Osteoblast (primary cell): ENCODE data around the gene MLXIP. TPM values are rescaled to one million over a fixed set of nuclear protein-coding genes. Genes with fewer than 3 reads are reported as not detected.

Source experiments
- DNase-seq: peaks from one replicate; pipeline ENCODE4 v3.0.0; 2011; ENCODE audit warnings: low spot score, mixed read lengths; ENCODE audit not compliant: insufficient read length; ENCODE audit errors: missing footprints
- H2AFZ ChIP-seq: 2 replicates; pipeline ENCODE4 v1.6.0; 2011; ENCODE audit warnings: mild to moderate bottlenecking, low read length
- H3K27ac ChIP-seq: 2 replicates; pipeline ENCODE4 v1.5.1; 2011; ENCODE audit warnings: mild to moderate bottlenecking, low read depth, low read length, moderate library complexity
- H3K27me3 ChIP-seq: 2 replicates; pipeline ENCODE4 v1.6.0; 2012; ENCODE audit warnings: mild to moderate bottlenecking, control low read depth, inconsistent platforms, low read length, moderate library complexity; ENCODE audit not compliant: insufficient read depth
- H3K36me3 ChIP-seq: 2 replicates; pipeline ENCODE4 v1.5.1; 2011; ENCODE audit warnings: mild to moderate bottlenecking, low read length, control low read depth, moderate library complexity; ENCODE audit not compliant: insufficient read depth
- H3K4me1 ChIP-seq: 2 replicates; pipeline ENCODE4 v1.5.1; 2011; ENCODE audit warnings: mild to moderate bottlenecking, low read length, control low read depth, moderate library complexity; ENCODE audit not compliant: insufficient read depth
- H3K4me2 ChIP-seq: 2 replicates; pipeline ENCODE4 v1.6.0; 2011; ENCODE audit warnings: mild to moderate bottlenecking, low read length; ENCODE audit not compliant: insufficient read depth
- H3K4me3 ChIP-seq: fragments of 200-600 bp; sonication (generic); 3 replicates; pipeline ENCODE4 v1.5.1; 2012; ENCODE audit warnings: mild to moderate bottlenecking, low read length, inconsistent platforms; ENCODE audit not compliant: insufficient read depth
- H3K79me2 ChIP-seq: 2 replicates; pipeline ENCODE4 v1.6.0; 2012; ENCODE audit warnings: mild to moderate bottlenecking, low read length, control low read depth, inconsistent platforms; ENCODE audit not compliant: insufficient read depth
- H3K9me3 ChIP-seq: 2 replicates; pipeline ENCODE4 v1.5.1; 2011; ENCODE audit warnings: low read depth, low read length, control low read depth
- H4K20me1 ChIP-seq: 2 replicates; pipeline ENCODE4 v1.6.0; 2012; ENCODE audit warnings: mild to moderate bottlenecking, low read length, control low read depth; ENCODE audit not compliant: insufficient read depth
- CTCF ChIP-seq: IDR thresholded peaks from 2 replicates; pipeline ENCODE4 v1.5.1; 2011; ENCODE audit warnings: mild to moderate bottlenecking, low read depth, low read length, moderate library complexity; ENCODE audit errors: extremely low read depth
- total RNA-seq: library from RNA; depleted of rRNA; stranded (reverse); fragments of >200 nt; gene quantifications from 2 replicates; pipeline ENCODE4 v1.2.3, GENCODE V29; 2012

MLXIP gene
- total RNA-seq, 1 donor, result 14.1 TPM

DNA sequence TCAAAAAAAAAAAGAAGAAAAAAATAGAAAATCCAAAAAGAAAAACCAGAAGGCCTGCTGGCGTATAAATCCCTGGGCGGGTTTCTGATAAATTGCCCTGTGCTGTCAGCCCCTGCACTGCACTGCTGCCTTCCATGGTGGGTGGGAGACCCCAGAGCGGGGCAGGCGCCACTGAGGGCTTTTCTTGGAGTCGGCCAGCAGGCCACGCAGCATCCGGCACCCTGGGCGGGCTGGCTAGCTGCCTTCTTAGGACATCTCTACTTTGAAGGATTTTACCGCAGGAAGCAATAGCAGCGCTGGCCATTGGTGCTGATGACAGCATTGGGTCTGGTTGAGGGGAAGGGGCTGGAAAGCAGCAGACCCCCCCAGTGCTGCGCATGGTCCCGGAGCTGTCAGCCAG lies 66.3 kb downstream of the MLXIP start:
- no peak for TF ChIP-seq CTCF

GRCh38 chr12:122145505-122146330 lies 67.2 kb downstream of the MLXIP start:
- Histone ChIP-seq H3K4me3 (no peak overlapping the region), H4K20me1 (no peaks in the 10 kb centered on the region), H3K9me3 (no peaks in the 10 kb centered on the region), H3K27me3 (peaks cover 4% of the 10 kb centered on the region), H3K4me2 (no peak overlapping the region), H3K36me3 (peaks cover 25% of the 10 kb centered on the region), H2AFZ (no peak overlapping the region), H3K27ac (no peak overlapping the region), H3K4me1 (no peaks in the 10 kb centered on the region), H3K79me2 (no peaks in the 10 kb centered on the region)
- peak; percentile 76 for DNase-seq
- TF ChIP-seq CTCF, result no peak

More for the DNA sequence above, 66.3 kb downstream of the MLXIP start:
- no peaks in the 10 kb centered on the region for H3K9me3 ChIP-seq
- H3K4me3 ChIP-seq, result no peak overlapping the region
- no peak overlapping the region for H3K4me2 ChIP-seq
- no peaks in the 10 kb centered on the region for H4K20me1 ChIP-seq
- peaks cover 28% of the 10 kb centered on the region for H3K36me3 ChIP-seq
- H3K4me1 ChIP-seq, result no peaks in the 10 kb centered on the region
- H3K79me2 ChIP-seq, result no peaks in the 10 kb centered on the region
- DNase-seq, result peak; percentile 21
- H3K27me3 ChIP-seq, result peaks cover 4% of the 10 kb centered on the region
- no peak overlapping the region for H2AFZ ChIP-seq
- H3K27ac ChIP-seq, result no peak overlapping the region

DNA sequence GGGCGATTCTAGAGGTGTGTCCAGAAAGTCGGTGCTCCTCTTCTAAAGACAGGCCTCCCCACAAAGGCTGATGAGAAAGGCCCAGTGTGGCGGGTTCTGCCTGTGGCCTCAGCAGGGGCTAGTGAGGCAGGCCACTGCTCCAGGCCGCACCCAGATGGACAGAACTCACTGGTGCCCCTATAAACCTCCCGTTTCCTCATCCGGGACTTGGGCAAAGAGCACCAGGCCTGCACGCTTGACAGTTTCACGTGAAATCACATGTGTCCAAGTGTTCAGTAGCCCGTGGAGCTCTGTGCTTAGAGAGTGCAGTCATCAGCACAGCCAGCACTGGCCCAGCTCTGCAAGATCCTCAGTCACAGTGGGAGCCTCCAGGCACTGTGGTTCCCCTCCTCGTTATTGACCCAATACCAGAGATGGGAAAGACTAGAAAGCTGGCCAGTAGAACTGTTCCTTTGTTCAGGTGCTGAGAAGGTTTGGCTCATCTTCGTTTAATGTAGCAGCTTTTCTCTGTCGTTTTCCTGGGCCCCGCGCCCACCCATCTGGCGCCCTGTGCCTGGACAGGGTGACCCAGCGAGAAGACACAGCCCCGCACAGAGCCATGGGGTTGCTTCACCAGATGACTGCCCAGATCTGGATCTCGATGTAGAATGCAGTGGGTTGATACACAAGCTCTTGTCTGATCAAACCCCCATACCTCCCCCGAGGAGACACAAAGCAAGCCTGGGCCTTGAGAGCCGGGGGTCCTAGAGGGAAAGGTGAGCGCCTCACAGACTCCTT lies 69.1 kb downstream of the MLXIP start:
- peaks cover 9% of the 10 kb centered on the region for H3K36me3 ChIP-seq
- peak; percentile 71 for DNase-seq
- no peaks in the 10 kb centered on the region for H4K20me1 ChIP-seq
- no peak overlapping the region for H2AFZ ChIP-seq
- H3K27me3 ChIP-seq, result peaks cover 4% of the 10 kb centered on the region
- no peak overlapping the region for H3K4me3 ChIP-seq
- no peaks in the 10 kb centered on the region for H3K9me3 ChIP-seq
- TF ChIP-seq CTCF, result no peak
- H3K79me2 ChIP-seq, result no peaks in the 10 kb centered on the region
- no peaks in the 10 kb centered on the region for H3K4me1 ChIP-seq
- H3K27ac ChIP-seq, result no peak overlapping the region
- no peak overlapping the region for H3K4me2 ChIP-seq

- peak; percentile 87 for DNase-seq
- no peak for TF ChIP-seq CTCF
- Histone ChIP-seq H3K36me3 (peaks cover 4% of the 10 kb centered on the region), H3K4me3 (no peak overlapping the region), H4K20me1 (no peaks in the 10 kb centered on the region), H3K79me2 (no peaks in the 10 kb centered on the region), H3K4me2 (no peak overlapping the region), H3K27ac (no peak overlapping the region), H3K4me1 (no peaks in the 10 kb centered on the region), H3K27me3 (peaks cover 4% of the 10 kb centered on the region), H3K9me3 (no peaks in the 10 kb centered on the region), H2AFZ (no peak overlapping the region)
Observed at GRCh38 chr12:122148657-122149056, 70.1 kb downstream of the MLXIP start.
